Ovary (tissue), 3 donors: Measurements from ENCODE around the gene KLK3.

ENCODE experiments used
- CTCF ChIP-seq, 3 donors: fragments of 450-650 bp in 2 of 3; fragments of 200-600 bp in 1 of 3; IDR thresholded peaks; one replicate each; pipeline versions ENCODE4 v1.5.1 to v1.8.0; 2016 to 2022; ENCODE audit warnings: antibody characterized with exemption in 3 of 3, mild to moderate bottlenecking in 1 of 3
- EP300 ChIP-seq: sonication (generic); formaldehyde crosslinking; IDR thresholded peaks from one replicate; pipeline ENCODE4 v1.6.1; 2017; ENCODE audit warnings: antibody characterized with exemption
- donor health status: DM: no; HTN: no; CAD: no.

- TF ChIP-seq CTCF (IDR thresholded peaks at IDR 0.05) = no peak
- TF ChIP-seq EP300 = no peak
Measured at GRCh38 chr19:50896591-50897190, 42.0 kb downstream of the KLK3 start.
